ENCODE results near the gene ZNF782. TPM values are rescaled to one million over a fixed set of nuclear protein-coding genes. Genes with fewer than 3 reads are reported as not detected.

Gene ZNF782
- total and polyA plus RNA-seq, 2 of the 8 experiments (the other 6 are each of a cell fraction or from before 2014, with no cell fraction given): 1.4 to 7.4 TPM

GRCh38 chr9:96875461-96876142 is 21.3 kb upstream of the ZNF782 start (continued):
- TF ChIP-seq CTCF (IDR thresholded peaks at IDR 0.05; ENCODE audit: control extremely low read depth in 1 of 3, insufficient read depth in 1 of 3, low read depth in 1 of 3, low read length in 3 of 3) (peak; percentile 70 to 83 (median 74)), RAD21 (IDR thresholded peaks at IDR 0.05 in 1 of 2, conservative IDR thresholded peaks at IDR 0.05 in 1 of 2; ENCODE audit: low read depth in 2 of 2, low read length in 2 of 2) (peak; percentile 43 to 58), POU5F1 (IDR thresholded peaks at IDR 0.05; ENCODE audit: low read depth, low read length) (no peak), SAP30 (IDR thresholded peaks at IDR 0.05; ENCODE audit: insufficient read depth, insufficient replicate concordance, low read length) (no peak), SUZ12 (IDR thresholded peaks at IDR 0.05; ENCODE audit: low read length) (no peak), CEBPB (IDR thresholded peaks at IDR 0.05; ENCODE audit: low read depth, low read length) (no peak), TCF12 (IDR thresholded peaks at IDR 0.05; ENCODE audit: low read depth, low read length) (0 out of 2 replicates have a peak, but pooled peaks have one; percentile 4), NRF1 (IDR thresholded peaks at IDR 0.05; ENCODE audit: low read depth, low read length) (peak; percentile 76), KDM5A (IDR thresholded peaks at IDR 0.05; ENCODE audit: low read length) (no peak), BRCA1 (IDR thresholded peaks at IDR 0.05; ENCODE audit: low read depth, low read length) (no peak), HDAC2 (IDR thresholded peaks at IDR 0.05; ENCODE audit: borderline replicate concordance in 1 of 2, low read depth in 2 of 2, low read length in 2 of 2) (no peak; a peak in 2 of 4 replicates), YY1 (IDR thresholded peaks at IDR 0.05; ENCODE audit: low read depth, low read length) (no peak; the same call in 1 of the 2 replicates), ZNF274 (IDR thresholded peaks at IDR 0.05; ENCODE audit: borderline replicate concordance, extremely low read depth, low read length) (no peak), RBBP5 (IDR thresholded peaks at IDR 0.05; ENCODE audit: borderline replicate concordance, low read depth, low read length) (0 out of 2 replicates have a peak, but pooled peaks have one; percentile 44), MAFK (IDR thresholded peaks at IDR 0.05; ENCODE audit: low read depth, low read length) (no peak), KDM1A (IDR thresholded peaks at IDR 0.05; ENCODE audit: borderline replicate concordance, low read length) (no peak), CHD1 (IDR thresholded peaks at IDR 0.05; ENCODE audit: low read depth, low read length) (no peak), MAX (IDR thresholded peaks at IDR 0.05) (peak; percentile 89), GABPA (IDR thresholded peaks at IDR 0.05; ENCODE audit: borderline replicate concordance, insufficient read depth, low read length) (no peak), NANOG (IDR thresholded peaks at IDR 0.05; ENCODE audit: insufficient read depth, low read depth, low read length, poor library complexity, severe bottlenecking) (no peak), POLR2AphosphoS5 (IDR thresholded peaks at IDR 0.05; ENCODE audit: low read depth, low read length) (0 out of 2 replicates have a peak, but pooled peaks have one; percentile 58)
